ENCODE measurements around the gene ABCA1.
"Not testable (repeated sequence)": the region's sequence is repeated elsewhere in the genome, so short reads cannot be mapped to it uniquely, and the experiment has no call there.

ABCA1 gene

DNA sequence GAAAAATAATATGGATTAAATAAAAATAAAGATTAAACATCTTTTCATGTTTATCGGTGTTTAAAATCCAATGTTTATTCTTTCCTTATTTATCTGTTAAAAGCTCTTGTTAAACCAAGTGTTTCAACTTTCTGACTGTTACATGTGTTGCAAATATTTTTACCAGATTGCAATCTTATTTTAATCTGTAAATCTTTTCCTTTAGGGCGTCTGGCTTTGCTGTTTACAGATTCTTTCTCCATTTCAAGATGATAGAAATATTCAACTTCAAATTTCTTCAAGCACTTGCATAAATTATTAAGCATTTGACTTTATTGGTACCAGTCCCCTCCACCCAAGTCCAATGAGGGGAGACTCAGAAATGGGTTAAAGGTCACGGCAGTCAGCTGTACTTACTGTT lies 16.9 kb upstream of the ABCA1 start:
- no peak for ATAC-seq
- DNase-seq, result no peak

DNA sequence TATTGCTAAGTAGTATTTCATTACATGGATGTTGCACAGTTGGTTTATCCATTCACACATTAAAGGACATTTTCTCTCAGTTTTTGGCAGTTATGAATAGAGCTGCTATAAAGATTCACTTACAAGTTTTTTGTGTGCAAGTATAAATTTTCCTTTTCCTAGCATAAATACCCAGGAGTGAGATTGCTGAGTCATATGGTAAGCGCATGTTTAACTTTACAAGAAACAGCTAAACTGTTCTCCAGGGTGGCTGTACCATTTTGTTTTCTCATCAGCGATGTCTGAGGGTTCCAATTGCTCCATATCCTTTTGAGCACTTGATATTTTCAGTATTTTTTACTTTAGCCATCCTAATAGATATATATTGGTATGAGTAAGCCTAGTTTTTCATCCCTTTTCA lies 16.4 kb upstream of the ABCA1 start:
- DNase-seq (no peak), ATAC-seq (no peak)

DNA sequence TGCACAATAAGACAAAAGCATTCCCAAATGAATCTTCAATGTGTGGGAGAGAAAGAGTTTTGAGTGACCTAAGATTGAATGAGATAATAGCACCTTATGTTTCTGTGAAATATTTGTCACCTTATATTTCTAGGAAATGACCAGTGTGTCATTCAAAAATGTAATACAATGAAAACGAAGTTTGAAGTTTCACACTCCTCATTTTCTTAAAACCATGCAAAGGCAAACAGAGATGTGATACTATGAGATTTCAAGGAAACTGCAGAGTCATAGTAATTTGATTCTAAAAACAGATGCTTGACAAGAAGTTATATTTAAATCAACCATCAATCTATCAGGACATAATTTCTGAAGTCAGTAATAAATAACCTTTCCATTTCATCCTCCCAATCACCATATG lies 13.6 kb upstream of the ABCA1 start:
- no peak for ATAC-seq

DNA sequence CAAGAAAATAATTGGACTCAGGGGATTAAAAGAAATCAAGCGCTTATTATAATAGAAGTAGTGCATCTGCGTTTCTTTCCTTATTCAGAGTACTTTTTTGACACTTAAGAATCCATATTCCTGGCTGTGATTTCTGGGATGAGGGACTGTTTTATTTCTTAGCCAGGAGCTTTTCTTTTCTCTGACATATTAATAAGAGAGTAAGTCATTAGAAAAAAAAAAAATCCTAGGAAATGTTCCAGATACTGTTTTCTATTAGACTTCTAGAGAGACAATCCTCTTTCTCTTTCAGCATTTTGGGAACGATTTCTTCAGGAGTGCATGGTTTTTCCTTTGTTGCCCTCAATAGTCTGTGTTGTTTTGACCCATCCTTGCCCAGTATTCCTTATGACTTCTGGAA lies 8.3 kb upstream of the ABCA1 start:
- DNase-seq (no peak), ATAC-seq (no peak)

More for the DNA sequence above, 13.6 kb upstream of the ABCA1 start:
- no peak for DNase-seq

DNA sequence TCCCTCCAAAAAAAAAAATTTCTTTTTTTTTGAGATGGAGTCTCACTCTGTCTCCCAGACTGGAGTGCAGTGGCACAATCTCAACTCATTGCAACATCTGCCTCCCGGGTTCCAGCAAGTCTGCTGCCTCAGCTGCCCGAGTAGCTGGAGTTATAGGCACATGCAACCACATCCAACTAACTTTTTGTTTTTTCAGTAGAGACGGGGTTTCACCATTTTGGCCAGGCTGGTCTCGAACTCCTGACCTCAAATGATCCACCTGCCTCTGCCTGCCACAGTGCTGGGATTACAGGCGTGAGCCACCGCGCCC lies 7.5 kb upstream of the ABCA1 start:
- not testable (repeated sequence) for DNase-seq, ATAC-seq

DNA sequence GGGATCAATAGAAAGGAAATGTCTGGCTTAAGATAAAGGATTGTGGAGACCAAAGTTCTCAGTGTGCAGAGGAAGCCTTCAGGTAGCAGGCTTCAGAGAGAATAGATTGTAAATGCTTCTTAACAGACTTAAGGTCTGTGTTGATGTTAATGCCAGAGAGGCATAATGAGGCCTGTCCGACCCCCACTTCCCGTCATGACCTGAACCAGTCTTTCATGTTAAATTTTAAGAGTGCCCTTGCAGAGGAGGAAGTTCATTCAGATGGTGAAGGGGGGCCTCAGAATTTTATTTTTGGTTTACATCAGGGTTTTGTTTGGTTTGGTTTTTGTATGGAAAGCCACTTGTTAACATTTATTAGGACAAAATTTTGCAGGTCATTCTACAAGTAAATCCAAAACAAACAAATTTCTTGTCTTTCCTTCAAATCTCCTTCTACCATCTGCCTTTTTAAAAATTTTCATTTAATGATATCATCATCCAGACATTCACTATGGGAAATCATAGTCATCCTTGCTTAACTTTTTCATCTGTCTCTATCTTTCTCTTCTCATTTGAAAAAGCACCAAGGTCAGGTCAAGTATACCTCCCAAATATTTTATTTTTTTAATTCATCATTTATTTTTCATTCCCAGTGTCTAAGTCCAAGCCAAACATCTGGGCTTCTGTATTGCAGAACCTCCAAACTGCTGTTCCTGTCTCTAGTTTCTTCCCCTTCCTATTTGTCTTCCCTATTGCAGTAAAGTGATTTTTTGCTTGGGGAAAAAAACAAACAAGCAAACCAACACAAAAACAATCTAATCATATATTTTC lies 6.9 kb upstream of the ABCA1 start:
- DNase-seq, result no peak
- no peak for ATAC-seq

DNA sequence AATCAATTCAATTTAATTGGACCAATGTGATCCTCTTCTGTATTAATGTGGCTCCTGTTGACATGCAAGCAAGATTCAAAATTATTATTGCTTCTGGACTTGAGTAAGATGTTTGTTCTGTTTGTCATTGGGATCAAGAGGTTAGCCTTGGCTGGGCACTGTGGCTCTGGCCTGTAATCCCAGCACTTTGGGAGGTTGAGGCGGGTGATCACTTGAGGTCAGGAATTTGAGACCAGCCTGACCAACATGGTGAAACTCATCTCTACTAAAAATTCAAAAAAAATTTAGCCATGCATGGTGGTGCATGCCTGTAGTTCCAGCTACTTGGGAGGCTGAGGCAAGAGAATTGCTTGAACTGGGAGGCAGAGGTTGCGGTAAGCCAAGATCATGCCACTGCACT lies 5.1 kb upstream of the ABCA1 start:
- not testable (repeated sequence) for DNase-seq, ATAC-seq

DNA sequence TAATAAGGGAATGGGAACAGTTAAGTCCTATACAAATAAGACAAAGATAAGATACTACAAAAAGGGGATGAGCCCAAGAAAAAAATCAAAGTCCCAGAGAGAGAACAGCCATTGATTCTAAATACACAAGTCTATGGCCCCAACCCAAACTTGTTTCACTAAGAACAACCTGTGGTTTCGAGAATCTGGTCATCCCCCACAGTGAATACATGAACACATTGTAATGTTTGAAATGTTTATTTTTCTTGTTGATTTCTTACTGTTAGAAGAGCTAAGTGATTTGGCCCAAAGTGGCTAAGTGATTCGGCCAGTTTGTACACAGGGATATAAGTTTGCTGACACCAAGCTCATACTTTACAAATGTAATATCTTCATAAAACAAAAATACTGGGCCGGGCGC lies 3.3 kb upstream of the ABCA1 start:
- DNase-seq (no peak), ATAC-seq (no peak)

DNA sequence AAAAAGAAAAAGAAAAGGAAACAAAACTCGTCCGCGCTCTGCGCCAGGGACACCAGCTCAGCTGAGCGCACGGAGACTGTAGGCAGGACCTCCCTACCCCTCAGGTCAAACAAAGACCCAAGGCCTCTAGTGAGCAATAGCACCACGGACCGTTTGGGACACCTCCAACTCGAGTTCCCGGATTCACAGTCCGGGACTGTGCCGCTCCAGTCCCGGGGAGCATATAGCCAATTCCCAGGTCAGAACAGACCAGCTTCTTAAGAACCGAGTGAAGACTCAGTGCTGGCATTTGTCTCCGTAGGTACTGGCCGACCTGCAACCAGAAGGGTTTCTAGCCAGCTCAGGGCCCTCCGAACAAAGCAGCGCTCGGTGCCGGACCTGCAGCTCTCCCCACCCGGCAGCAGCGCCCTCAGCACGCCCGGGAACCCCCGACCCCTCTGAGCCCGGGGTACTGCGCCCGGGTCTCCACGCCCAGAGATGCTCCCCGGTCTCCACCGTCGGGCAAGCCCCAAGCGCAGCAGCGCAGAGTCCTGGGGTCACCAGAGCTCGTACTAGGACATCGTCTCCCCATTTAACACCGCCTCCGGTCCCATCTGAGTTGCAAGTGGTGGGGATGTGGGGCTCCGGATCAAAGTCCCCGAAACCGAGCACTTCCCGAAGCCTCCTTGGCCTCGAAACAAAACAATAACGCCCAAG lies 591 bp downstream of the ABCA1 start:
- peak; percentile 8 for ATAC-seq
- peak; percentile 32 for DNase-seq

DNA sequence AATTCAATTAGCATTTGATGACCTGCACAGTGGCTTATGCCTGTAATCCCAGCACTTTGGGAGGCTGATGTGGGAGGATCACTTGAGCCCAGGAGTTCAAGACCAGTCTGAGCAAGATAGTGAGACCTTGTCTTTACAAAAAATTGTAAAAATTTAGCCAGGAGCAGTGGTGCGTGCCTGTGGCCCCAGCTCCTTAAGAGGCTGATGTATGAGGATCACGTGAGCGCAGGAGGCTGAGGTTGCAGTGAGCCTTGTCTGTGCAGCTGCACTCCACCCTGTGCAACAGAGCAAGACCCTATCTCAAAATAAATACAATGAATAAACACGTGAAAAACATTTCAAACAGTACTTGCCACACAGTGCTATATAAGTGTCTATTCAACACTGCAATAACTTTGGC lies 4.2 kb downstream of the ABCA1 start:
- ATAC-seq (no peak), DNase-seq (no peak)

DNA sequence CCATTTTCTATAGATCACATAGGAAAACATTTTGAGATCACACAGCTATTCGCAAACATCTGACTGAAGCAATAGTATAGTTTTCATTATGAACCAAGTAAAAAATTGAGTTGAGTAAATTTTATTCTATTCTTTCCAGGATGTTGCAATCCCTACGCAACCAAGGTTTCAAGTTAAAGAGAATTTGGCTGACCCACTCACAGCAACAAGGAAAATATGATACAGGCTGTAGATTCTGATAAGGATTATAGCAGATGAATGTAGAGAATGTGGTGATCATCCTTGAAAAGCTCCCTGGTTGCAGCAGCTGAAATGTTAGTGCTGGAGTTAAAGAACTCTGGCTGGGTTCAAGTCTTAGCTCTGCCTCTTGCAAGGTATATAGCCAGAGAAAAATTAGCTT lies 4.7 kb downstream of the ABCA1 start:
- no peak for DNase-seq
- no peak for ATAC-seq

DNA sequence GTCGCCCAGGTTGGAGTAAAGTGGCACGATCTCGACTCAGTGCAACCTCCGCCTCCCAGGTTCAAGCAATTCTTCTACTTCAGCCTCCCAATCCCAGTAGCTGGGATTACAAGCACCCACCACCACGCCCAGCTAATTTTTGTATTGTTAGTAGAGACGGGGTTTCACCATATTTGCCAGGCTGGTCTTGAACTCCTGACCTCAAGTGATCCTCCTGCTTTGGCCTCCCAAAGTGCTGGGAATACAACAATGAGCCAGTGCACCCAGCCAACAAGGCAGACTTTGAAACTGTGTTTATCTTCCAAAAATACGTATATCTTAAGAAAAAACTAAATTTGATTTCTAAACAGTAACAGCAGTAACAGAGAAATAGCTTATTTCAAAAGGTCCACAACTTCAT lies 5.2 kb downstream of the ABCA1 start:
- not testable (repeated sequence) for DNase-seq, ATAC-seq

DNA sequence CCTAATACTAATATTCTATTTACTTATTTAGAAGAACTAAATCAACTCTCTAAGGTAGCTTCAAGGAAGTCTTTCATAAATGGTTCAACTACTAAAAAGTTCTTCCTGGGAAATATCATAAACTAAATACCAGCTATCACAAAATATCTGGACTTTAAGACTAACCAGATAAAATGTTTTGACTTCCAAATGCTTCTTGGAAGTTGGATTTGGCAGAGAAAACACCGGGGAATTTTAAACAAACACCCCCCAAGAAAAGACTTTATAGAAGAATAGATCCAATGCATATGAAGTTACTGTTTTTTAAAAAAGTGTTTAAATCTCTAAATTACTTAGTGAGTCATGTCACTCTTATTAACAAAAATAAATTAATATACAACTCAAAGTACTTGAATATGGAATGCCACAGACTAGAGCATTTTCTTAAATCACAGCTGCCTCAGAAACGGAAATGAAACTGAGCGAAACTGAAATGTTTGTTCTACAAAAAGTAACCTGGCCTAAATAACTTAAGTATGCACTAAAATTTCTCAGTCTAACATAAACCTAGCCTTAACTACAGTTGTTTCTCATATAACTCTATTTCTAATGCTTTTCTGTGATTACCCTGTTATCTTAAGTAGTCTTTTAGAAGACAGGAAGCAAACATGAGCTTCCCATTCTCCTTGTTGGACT lies 6.8 kb downstream of the ABCA1 start:
- ATAC-seq (no peak), DNase-seq (no peak)

DNA sequence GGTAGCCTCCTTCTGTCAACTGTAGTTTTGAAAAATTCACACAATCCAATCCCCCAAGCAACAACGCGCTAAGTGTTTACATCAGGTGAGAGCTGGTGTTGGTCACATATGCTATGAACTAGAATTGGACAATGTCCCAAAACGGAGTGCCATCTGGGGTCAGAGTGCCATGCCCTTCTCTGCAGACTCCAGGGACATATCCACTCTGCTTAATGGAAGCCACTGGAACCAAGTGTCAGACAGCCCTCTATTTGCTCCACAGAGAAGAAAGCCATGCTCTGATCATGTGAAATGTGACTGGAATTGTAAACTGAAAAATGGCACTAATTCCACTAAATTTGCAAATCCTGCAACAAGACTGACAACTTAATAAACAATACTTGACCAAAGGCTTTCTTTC lies 12.2 kb downstream of the ABCA1 start:
- ATAC-seq (no peak), DNase-seq (no peak)

DNA sequence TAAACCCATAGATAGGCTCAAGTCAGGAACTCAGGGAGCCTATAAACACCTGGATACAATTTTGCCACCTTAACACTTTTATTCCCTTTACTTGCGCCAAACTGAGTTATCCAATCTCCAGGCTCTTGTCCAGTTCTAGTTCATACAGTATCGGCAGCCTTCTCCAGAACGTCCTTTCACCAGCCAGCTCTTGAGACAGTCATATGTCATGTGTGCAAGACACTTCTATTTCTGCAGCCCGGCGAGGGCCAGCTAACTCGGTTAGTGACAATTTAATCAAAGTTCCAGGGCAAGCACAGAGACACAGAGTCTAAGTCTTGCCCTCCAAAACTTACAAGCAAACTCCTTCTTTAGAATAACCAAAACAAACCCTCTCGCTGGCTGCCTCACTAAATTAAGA lies 12.9 kb downstream of the ABCA1 start:
- no peak for DNase-seq

DNA sequence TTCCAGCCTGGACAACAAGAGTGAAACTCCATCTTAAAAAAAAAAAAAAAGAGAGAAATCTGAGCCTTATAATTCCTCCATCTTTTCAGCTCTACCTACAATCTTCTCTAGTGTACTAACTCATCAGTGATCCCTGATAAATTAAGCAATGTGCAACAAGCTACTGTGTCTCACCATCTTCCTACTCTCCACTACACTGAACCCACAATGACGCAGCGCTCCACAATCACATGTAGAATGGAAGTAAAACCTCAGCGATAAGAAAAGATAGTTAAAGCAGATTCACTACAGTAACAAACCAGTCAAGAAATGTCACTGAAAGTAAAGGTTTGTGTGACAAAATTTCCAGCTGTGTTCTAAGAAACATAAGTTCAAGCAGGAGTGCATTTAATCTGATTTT lies 13.5 kb downstream of the ABCA1 start:
- DNase-seq (no peak), ATAC-seq (no peak)

More for the DNA sequence above, 12.9 kb downstream of the ABCA1 start:
- no peak for ATAC-seq

DNA sequence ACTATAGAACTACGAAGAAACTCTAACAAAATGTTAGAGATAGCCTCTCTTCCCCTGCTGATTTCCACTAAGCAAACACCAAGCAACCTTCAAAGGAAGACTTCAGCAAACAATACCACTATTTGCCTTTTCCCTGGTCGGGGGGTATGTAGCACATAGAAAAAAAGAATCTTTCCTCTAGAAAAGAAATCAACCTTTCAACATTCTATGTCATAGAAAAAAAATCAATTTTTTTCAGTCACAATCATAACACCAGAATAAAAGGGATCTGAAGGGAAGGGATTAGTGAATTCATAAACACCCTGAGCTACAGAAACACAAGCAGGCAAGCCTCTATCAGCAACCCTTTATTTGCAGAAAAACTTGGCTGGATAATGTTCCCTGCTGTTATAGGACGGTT lies 15.3 kb downstream of the ABCA1 start:
- ATAC-seq, result no peak
- DNase-seq, result no peak

DNA sequence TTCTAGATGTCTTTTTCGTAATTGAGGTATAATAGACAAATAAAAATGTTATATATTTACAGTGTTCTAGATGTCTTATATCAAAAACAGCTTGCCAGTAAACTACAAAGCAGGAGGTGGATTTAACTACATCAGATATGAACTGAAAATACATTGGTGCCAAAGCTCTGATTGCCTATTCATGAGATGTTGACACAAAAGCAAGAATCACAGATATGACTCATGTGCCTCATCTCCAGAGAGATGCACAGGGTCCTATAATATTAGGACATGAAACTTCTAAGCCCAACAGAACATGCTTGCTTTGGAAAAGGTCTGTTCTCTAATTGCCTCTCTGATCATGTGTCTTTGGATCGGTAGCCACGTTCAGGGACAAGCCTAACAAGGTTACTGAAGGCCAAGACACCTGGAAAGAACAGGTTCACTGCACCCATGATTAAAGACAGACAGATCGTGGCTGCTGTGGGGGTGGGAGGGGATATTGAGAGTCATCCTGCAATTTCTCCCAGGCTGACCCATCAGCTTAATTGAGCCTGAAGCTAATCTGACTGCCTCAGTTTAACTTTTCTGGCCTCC lies 16.8 kb downstream of the ABCA1 start:
- ATAC-seq (no peak), DNase-seq (no peak)

DNA sequence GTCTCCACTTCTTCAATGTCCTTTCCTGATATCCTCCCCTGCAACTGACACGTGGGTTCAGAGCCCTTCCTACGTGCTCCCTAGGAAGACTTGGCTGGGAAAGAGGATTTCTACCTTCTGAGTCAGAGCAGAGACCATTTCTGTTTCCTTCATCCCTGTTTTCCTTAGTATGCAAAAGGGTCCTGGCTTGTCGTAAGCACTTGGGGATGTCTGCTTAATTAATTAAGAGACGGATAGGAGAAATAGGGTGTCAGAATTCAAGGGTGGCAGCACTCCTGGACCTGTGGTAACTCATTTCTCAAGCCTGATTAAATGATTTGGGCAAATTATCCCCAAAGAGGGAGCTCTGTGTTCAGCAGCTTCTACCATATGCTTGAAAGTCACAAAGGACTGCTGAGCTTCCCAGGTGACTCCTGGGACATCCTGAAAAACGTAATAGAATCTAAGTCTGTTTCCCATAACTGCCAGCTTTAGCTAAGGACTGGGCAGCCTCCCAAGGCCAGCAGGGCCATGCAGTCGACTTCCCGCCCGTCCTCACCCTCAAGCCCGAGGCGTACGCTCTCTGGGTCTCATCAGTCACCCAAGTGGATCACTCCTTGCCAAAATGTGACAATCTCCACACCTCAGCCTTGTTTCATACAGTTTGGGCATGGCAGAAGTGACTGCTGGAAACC lies 20.5 kb downstream of the ABCA1 start:
- DNase-seq (no peak), ATAC-seq (no peak)

DNA sequence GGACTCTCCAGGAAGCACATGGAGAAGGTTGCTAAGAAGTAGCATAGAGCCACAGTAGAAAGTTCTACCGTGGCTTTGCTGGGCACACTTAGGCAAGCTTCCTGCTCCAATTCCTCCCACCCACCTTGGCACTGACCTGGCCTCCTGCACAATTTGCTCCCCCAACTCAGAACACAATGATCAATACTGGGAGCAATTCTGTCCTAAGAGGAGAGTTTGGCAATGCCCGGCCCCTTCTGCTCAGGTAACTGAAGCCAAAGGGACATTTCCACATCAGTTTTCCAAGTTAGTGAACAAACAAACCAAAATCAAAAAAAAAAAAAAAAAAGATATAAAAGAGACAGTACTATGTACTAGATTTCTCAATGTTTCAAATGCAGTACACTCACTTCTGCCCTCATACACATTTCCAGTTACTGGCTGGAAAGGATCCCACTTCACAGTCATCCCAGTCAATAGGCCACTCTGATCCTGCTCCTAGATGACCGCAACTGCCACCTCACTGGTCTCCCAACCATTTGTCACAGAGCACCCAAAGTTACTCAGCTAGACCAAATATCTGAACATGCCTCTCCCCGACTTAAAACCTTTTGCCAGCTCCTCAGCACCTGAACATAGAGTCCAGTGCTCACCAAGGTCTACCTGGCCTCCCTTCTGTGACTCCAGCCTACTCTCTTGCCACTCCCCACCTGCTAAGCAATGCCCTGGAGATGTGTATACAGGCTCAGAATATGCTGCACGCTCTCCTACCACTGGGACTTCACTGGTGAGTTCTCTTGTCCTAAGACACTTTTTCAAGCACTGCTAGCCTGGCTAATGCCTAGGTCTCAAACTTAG lies 21.3 kb downstream of the ABCA1 start:
- ATAC-seq (no peak), DNase-seq (no peak)

DNA sequence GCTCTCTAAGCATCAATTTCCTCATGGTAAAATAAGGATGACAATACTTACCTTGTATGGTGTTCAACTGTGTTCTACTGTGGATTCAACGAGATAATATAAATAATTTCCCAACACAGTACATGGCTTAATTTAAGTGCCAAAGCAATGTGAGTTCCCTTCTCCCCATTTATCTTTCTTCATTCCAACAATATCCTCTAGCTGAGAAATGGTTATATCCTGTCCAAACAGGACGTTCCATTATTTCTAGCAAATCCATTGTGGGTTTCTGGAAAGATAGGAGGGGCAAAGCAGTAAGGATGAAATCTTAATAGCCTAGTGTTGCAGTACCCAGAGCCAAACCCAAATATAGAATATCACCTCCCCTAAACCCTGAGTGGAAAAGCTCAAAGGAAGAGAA lies 22.0 kb downstream of the ABCA1 start:
- ATAC-seq (no peak), DNase-seq (no peak)

Data from stimulated activated naive CD8-positive, alpha-beta T cell treated with anti-CD3 and anti-CD28 coated beads, Interleukin-15, Interleukin-2, amounts not matched to agents 100 U/mL and 50 U/mL, for 24 hours (primary cell).